SKM-1 (cell line): ENCODE results near the gene ENKUR.

Experiments used
- DNase-seq: peaks from one replicate; lab custom pipeline; 2025; ENCODE audit not compliant: unreplicated experiment; lab: John Stamatoyannopoulos, UW

Gene ENKUR

GRCh38 chr10:25015828-25016375, at the start of gene ENKUR:
TSS of gene ENKUR (minus strand) at chr10:25016158. CDS start at chr10:25015936, 222 bp downstream.
- DNase-seq, result peak; percentile 44

GRCh38 chr10:25064401-25064800, 48.4 kb upstream of the ENKUR start:
- no peak for DNase-seq

GRCh38 chr10:25063644-25064043, 47.7 kb upstream of the ENKUR start:
- DNase-seq, result no peak

GRCh38 chr10:25063157-25063556, 47.2 kb upstream of the ENKUR start:
- no peak for DNase-seq

- DNase-seq, result no peak
Measured at GRCh38 chr10:25061711-25062449, 45.9 kb upstream of the ENKUR start.

- DNase-seq, result no peak
Measured at GRCh38 chr10:25061125-25061524, 45.2 kb upstream of the ENKUR start.

GRCh38 chr10:25059990-25060389, 44.0 kb upstream of the ENKUR start:
- no peak for DNase-seq

GRCh38 chr10:25057886-25058285, 41.9 kb upstream of the ENKUR start:
- DNase-seq, result no peak

- DNase-seq, result no peak
Measured at GRCh38 chr10:25056726-25057125, 40.8 kb upstream of the ENKUR start.

GRCh38 chr10:25052012-25052411, 36.1 kb upstream of the ENKUR start:
- no peak for DNase-seq

GRCh38 chr10:25050402-25050801, 34.4 kb upstream of the ENKUR start:
- DNase-seq, result no peak

GRCh38 chr10:25049966-25050365, 34.0 kb upstream of the ENKUR start:
- no peak for DNase-seq

GRCh38 chr10:25048450-25048849, 32.5 kb upstream of the ENKUR start:
- DNase-seq, result no peak

- DNase-seq, result no peak
Measured at GRCh38 chr10:25047591-25048301, 31.8 kb upstream of the ENKUR start.

GRCh38 chr10:25047088-25047487, 31.1 kb upstream of the ENKUR start:
- no peak for DNase-seq

- DNase-seq, result no peak
Measured at GRCh38 chr10:25046641-25047040, 30.7 kb upstream of the ENKUR start.

GRCh38 chr10:25039531-25039930, 23.6 kb upstream of the ENKUR start:
- DNase-seq, result no peak

GRCh38 chr10:25038325-25038724, 22.4 kb upstream of the ENKUR start:
- DNase-seq, result no peak

GRCh38 chr10:25036381-25036780, 20.4 kb upstream of the ENKUR start:
- DNase-seq, result no peak

GRCh38 chr10:25029519-25029918, 13.6 kb upstream of the ENKUR start:
- no peak for DNase-seq

- no peak for DNase-seq
Measured at GRCh38 chr10:25028711-25029110, 12.8 kb upstream of the ENKUR start.

- DNase-seq, result no peak
Measured at GRCh38 chr10:25026463-25026862, 10.5 kb upstream of the ENKUR start.
